NCI-H2029 treated with DMSO at 0.1 percent for 48 hours (cell line): Measurements from ENCODE around the gene CLDN18.

ENCODE experiments used
- DNase-seq: peaks from one replicate; lab custom pipeline; 2025; lab: John Stamatoyannopoulos, UW

CLDN18 gene

GRCh38 chr3:138009476-138010272 lies at the start of gene CLDN18:
CLDN18 (plus strand) TSS chr3:138010165; CDS start chr3:138010226, 61 bp downstream.
- no peak for DNase-seq

GRCh38 chr3:137962251-137962650 lies 47.7 kb upstream of the CLDN18 start:
- DNase-seq = no peak

GRCh38 chr3:137963463-137963862 lies 46.5 kb upstream of the CLDN18 start:
- no peak for DNase-seq

- peak; percentile 44 for DNase-seq
Observed at GRCh38 chr3:137970914-137971831, 38.8 kb upstream of the CLDN18 start.

GRCh38 chr3:137972396-137972795 lies 37.6 kb upstream of the CLDN18 start:
- no peak for DNase-seq

- DNase-seq = no peak
Observed at GRCh38 chr3:137978328-137978727, 31.6 kb upstream of the CLDN18 start.

- DNase-seq = no peak
Observed at GRCh38 chr3:137987723-137988122, 22.2 kb upstream of the CLDN18 start.

- peak; percentile 68 for DNase-seq
Observed at GRCh38 chr3:137988152-137988551, 21.8 kb upstream of the CLDN18 start.

GRCh38 chr3:137988982-137989381 lies 21.0 kb upstream of the CLDN18 start:
- no peak for DNase-seq

- no peak for DNase-seq
Observed at GRCh38 chr3:137990427-137990826, 19.5 kb upstream of the CLDN18 start.

- no peak for DNase-seq
Observed at GRCh38 chr3:137992592-137992991, 17.4 kb upstream of the CLDN18 start.

GRCh38 chr3:137998121-137999042 lies 11.6 kb upstream of the CLDN18 start:
- DNase-seq = no peak

GRCh38 chr3:138003069-138003468 lies 6.9 kb upstream of the CLDN18 start:
- DNase-seq = no peak

- DNase-seq = no peak
Observed at GRCh38 chr3:138005627-138006026, 4.3 kb upstream of the CLDN18 start.

GRCh38 chr3:138007898-138008297 lies 2.1 kb upstream of the CLDN18 start:
- no peak for DNase-seq

GRCh38 chr3:138010273-138010590 lies 267 bp downstream of the CLDN18 start:
- no peak for DNase-seq

GRCh38 chr3:138011722-138012121 lies 1.8 kb downstream of the CLDN18 start:
- DNase-seq = no peak

GRCh38 chr3:138012526-138012925 lies 2.6 kb downstream of the CLDN18 start:
- no peak for DNase-seq

GRCh38 chr3:138016065-138016464 lies 6.1 kb downstream of the CLDN18 start:
- no peak for DNase-seq

GRCh38 chr3:138019281-138020069 lies 9.5 kb downstream of the CLDN18 start:
- no peak for DNase-seq

GRCh38 chr3:138023754-138024153 lies 13.8 kb downstream of the CLDN18 start:
- no peak for DNase-seq
